HK-2 (cell line): ENCODE results near the gene TAS2R19.
"Not testable (repeated sequence)": the region's sequence is repeated elsewhere in the genome, so short reads cannot be mapped to it uniquely, and the experiment has no call there.

Experiments used
- DNase-seq: peaks from one replicate; pipeline ENCODE4 v3.0.0-alpha.2; 2018; ENCODE audit not compliant: unreplicated experiment

TAS2R19 gene

GRCh38 chr12:11022520-11022919 lies at the start of gene TAS2R19:
Gene TAS2R19, minus strand, starts transcription at chr12:11022620. Its CDS starts 49 bp downstream, at chr12:11022571.
- no peak for DNase-seq

GRCh38 chr12:11071414-11071813 lies 49.0 kb upstream of the TAS2R19 start:
- DNase-seq, result no peak

- DNase-seq, result no peak
These were observed 48.6 kb upstream of the TAS2R19 start for GRCh38 chr12:11070999-11071398.

GRCh38 chr12:11069854-11070365 lies 47.5 kb upstream of the TAS2R19 start:
- no peak for DNase-seq

GRCh38 chr12:11067514-11067913 lies 45.1 kb upstream of the TAS2R19 start:
- DNase-seq, result no peak

GRCh38 chr12:11062194-11062593 lies 39.8 kb upstream of the TAS2R19 start, which contains the start of gene TAS2R46:
Gene TAS2R46, minus strand, starts transcription at chr12:11062294. Its CDS starts 0 bp downstream, at chr12:11062294.
- DNase-seq, result not testable (repeated sequence)

- no peak for DNase-seq
These were observed 37.4 kb upstream of the TAS2R19 start for GRCh38 chr12:11059784-11060183.

- no peak for DNase-seq
These were observed 36.6 kb upstream of the TAS2R19 start for GRCh38 chr12:11059041-11059440.

GRCh38 chr12:11055306-11055705 lies 32.9 kb upstream of the TAS2R19 start:
- no peak for DNase-seq

- not testable (repeated sequence) for DNase-seq
These were observed 27.5 kb upstream of the TAS2R19 start for GRCh38 chr12:11049806-11050531.

GRCh38 chr12:11041366-11041765 lies 18.9 kb upstream of the TAS2R19 start:
- DNase-seq, result not testable (repeated sequence)

GRCh38 chr12:11040162-11040561 lies 17.7 kb upstream of the TAS2R19 start:
- no peak for DNase-seq

- DNase-seq, result no peak
These were observed 16.8 kb upstream of the TAS2R19 start for GRCh38 chr12:11039171-11039570.

- not testable (repeated sequence) for DNase-seq
These were observed 11.5 kb upstream of the TAS2R19 start for GRCh38 chr12:11033959-11034358.

GRCh38 chr12:11031307-11031706 lies 8.9 kb upstream of the TAS2R19 start, which contains the start of gene TAS2R31:
Gene TAS2R31, minus strand, starts transcription at chr12:11031407. Its CDS starts 72 bp downstream, at chr12:11031335.
- DNase-seq, result no peak

- DNase-seq, result no peak
These were observed 3.7 kb upstream of the TAS2R19 start for GRCh38 chr12:11026118-11026517.

GRCh38 chr12:11023387-11023786 lies 967 bp upstream of the TAS2R19 start:
- DNase-seq, result no peak

- DNase-seq, result no peak
These were observed 5.5 kb downstream of the TAS2R19 start for GRCh38 chr12:11016937-11017336.

GRCh38 chr12:11015775-11016430 lies 6.5 kb downstream of the TAS2R19 start:
- DNase-seq, result no peak

GRCh38 chr12:11014234-11014633 lies 8.2 kb downstream of the TAS2R19 start:
- no peak for DNase-seq

- DNase-seq, result no peak
These were observed 14.8 kb downstream of the TAS2R19 start for GRCh38 chr12:11007608-11008007.

GRCh38 chr12:10998204-10998603 lies 24.2 kb downstream of the TAS2R19 start, which contains the start of gene TAS2R20:
Gene TAS2R20, minus strand, starts transcription at chr12:10998304. Its CDS starts 429 bp downstream, at chr12:10997875.
- no peak for DNase-seq

GRCh38 chr12:10994307-10994706 lies 28.1 kb downstream of the TAS2R19 start:
- no peak for DNase-seq
